SK-N-SH (cell line): ENCODE data around the gene WNT4. TPM values are rescaled to one million over a fixed set of nuclear protein-coding genes. Genes with fewer than 3 reads are reported as not detected.

Source experiments
- CTCF ChIA-PET: fragments of 300-600, 350-600 bp; formaldehyde crosslinking; extraction: SDS; loops from one replicate; lab custom pipeline; 2021; lab: Yijun Ruan, JAX
- POLR2A ChIA-PET: fragments of 350-600 bp; sonication (Branson Sonifier 250); formaldehyde crosslinking; extraction: SDS; loops from one replicate; lab custom pipeline; 2020; ENCODE audit warnings: antibody characterized with exemption, inconsistent platforms; lab: Yijun Ruan, JAX
- DNase-seq: peaks from one replicate; pipeline ENCODE4 v3.0.0; 2012
- H2AFZ ChIP-seq: fragments of 200-600 bp; sonication (generic); 2 replicates; pipeline ENCODE4 v1.8.1; 2016; ENCODE audit warnings: antibody characterized with exemption, mild to moderate bottlenecking, low read depth
- H3F3A ChIP-seq: fragments of 200-600 bp; sonication (generic); replicated peaks from 2 replicates; pipeline ENCODE3; 2016; ENCODE audit warnings: antibody characterized with exemption, mild to moderate bottlenecking; ENCODE audit not compliant: insufficient read depth
- H3K27ac ChIP-seq, 2 experiments: fragments of 200-500 bp in 1 of 2; fragments of 200-600 bp in 1 of 2; sonication (Bioruptor generic) in 1 of 2; sonication (generic), shearing (Covaris generic) in 1 of 2; 2 replicates each; pipeline versions ENCODE4 v1.5.1 to v1.6.1; 2014 to 2016; ENCODE audit warnings: low read depth in 2 of 2, inconsistent platforms in 1 of 2, low read length in 1 of 2, mild to moderate bottlenecking in 1 of 2, mixed read lengths in 1 of 2
- H3K27me3 ChIP-seq: fragments of 200-600 bp; sonication (generic), shearing (Covaris generic); 2 replicates; pipeline ENCODE4 v1.6.1; 2016; ENCODE audit warnings: mixed run types; ENCODE audit not compliant: insufficient read depth
- H3K36me3 ChIP-seq, 2 experiments: fragments of 200-500 bp in 1 of 2; fragments of 200-600 bp in 1 of 2; sonication (Bioruptor generic) in 1 of 2; sonication (generic) in 1 of 2; replicated peaks in 1 of 2; 2 replicates each; pipeline versions ENCODE3 to v1.5.1; 2014 to 2016; ENCODE audit warnings: low read length in 1 of 2, mild to moderate bottlenecking in 1 of 2; ENCODE audit not compliant: insufficient read depth in 2 of 2, control insufficient read depth in 1 of 2
- H3K4me1 ChIP-seq, 2 experiments: fragments of 200-500 bp in 1 of 2; fragments of 200-600 bp in 1 of 2; sonication (Bioruptor generic) in 1 of 2; sonication (generic), shearing (Covaris generic) in 1 of 2; 2 replicates each; pipeline versions ENCODE4 v1.5.1 to v1.6.1; 2014 to 2016; ENCODE audit warnings: low read depth in 1 of 2, low read length in 1 of 2, mixed run types in 1 of 2; ENCODE audit not compliant: insufficient read depth in 2 of 2, control insufficient read depth in 1 of 2
- H3K4me2 ChIP-seq: fragments of 200-600 bp; sonication (generic), shearing (Covaris generic); 2 replicates; pipeline ENCODE4 v1.6.1; 2017; ENCODE audit warnings: mixed run types
- H3K4me3 ChIP-seq, 2 experiments: fragments of 200-500 bp in 1 of 2; fragments of 200-600 bp in 1 of 2; sonication (Bioruptor generic) in 1 of 2; sonication (generic), shearing (Covaris generic) in 1 of 2; 2 replicates each; pipeline versions ENCODE4 v1.5.1 to v1.8.1; 2014 to 2016; ENCODE audit warnings: low read depth in 2 of 2, inconsistent platforms in 1 of 2, low read length in 1 of 2, mild to moderate bottlenecking in 1 of 2, mixed read lengths in 1 of 2, moderate library complexity in 1 of 2
- H3K79me2 ChIP-seq: fragments of 200-600 bp; sonication (generic); 2 replicates; pipeline ENCODE4 v1.8.1; 2017; ENCODE audit warnings: mild to moderate bottlenecking; ENCODE audit not compliant: insufficient read depth
- H3K9ac ChIP-seq: fragments of 200-600 bp; sonication (generic); 2 replicates; pipeline ENCODE4 v1.6.1; 2017; ENCODE audit warnings: mixed run types
- H3K9me2 ChIP-seq: fragments of 200-600 bp; sonication (generic); 2 replicates; pipeline ENCODE4 v1.6.1; 2017; ENCODE audit warnings: mixed run types
- H3K9me3 ChIP-seq: fragments of 200-600 bp; sonication (generic); 2 replicates; pipeline ENCODE4 v1.6.1; 2017; ENCODE audit warnings: mixed run types, mild to moderate bottlenecking, moderate library complexity
- H4K20me1 ChIP-seq: fragments of 200-600 bp; sonication (generic); 2 replicates; pipeline ENCODE4 v1.6.1; 2017; ENCODE audit warnings: mild to moderate bottlenecking, mixed run types; ENCODE audit not compliant: insufficient read depth
- CHD2 ChIP-seq: fragments of 150-350 bp; IDR thresholded peaks from 2 replicates; pipeline ENCODE4 v1.6.1; 2018; ENCODE audit warnings: low read length; ENCODE audit not compliant: partially characterized antibody
- GATA2 ChIP-seq: sonication (generic); formaldehyde crosslinking; IDR thresholded peaks from 2 replicates; pipeline ENCODE4 v1.5.0; 2020; ENCODE audit warnings: mild to moderate bottlenecking, missing genetic modification reagents
- NFIC ChIP-seq: IDR thresholded peaks from 2 replicates; pipeline ENCODE4 v1.4.0; 2012; ENCODE audit warnings: borderline replicate concordance
- NRF1 ChIP-seq: IDR thresholded peaks from 2 replicates; pipeline ENCODE4 v1.6.1; 2012; ENCODE audit warnings: low read depth, mild to moderate bottlenecking, low read length
- POLR2AphosphoS5 ChIP-seq: IDR thresholded peaks from 2 replicates; pipeline ENCODE4 v1.6.1; 2012; ENCODE audit warnings: low read depth, low read length
- RAD21 ChIP-seq: IDR thresholded peaks from 2 replicates; pipeline ENCODE4 v1.6.1; 2012; ENCODE audit warnings: mild to moderate bottlenecking, low read length
- RXRA ChIP-seq: IDR thresholded peaks from 2 replicates; pipeline ENCODE4 v1.4.0; 2012; ENCODE audit warnings: low read depth, mild to moderate bottlenecking, borderline replicate concordance
- SIN3A ChIP-seq: IDR thresholded peaks from 2 replicates; pipeline ENCODE4 v1.6.1; 2012; ENCODE audit warnings: low read depth, mild to moderate bottlenecking, low read length, moderate library complexity, borderline replicate concordance
- SMC3 ChIP-seq: IDR thresholded peaks from 2 replicates; pipeline ENCODE4 v1.6.1; 2012; ENCODE audit warnings: low read depth, low read length, improper control_type of control experiment
- TCF12 ChIP-seq: IDR thresholded peaks from 2 replicates; pipeline ENCODE4 v1.4.0; 2012
- WGBS: methylation state at CpG from one replicate; pipeline ENCODE4 v1.1.6; 2017; ENCODE audit warnings: low lambda C conversion rate; 5-methylcytosine and 5-hydroxymethylcytosine counted together
- polyA plus RNA-seq, 3 experiments: library from polyadenylated mRNA; depleted of rRNA; stranded (reverse); fragments of >200 nt; gene quantifications; 2 replicates each; pipeline ENCODE4 v1.2.3, GENCODE V29; 2012
- TF ChIP-seq, protein P1 (sequence below): IDR thresholded peaks from 2 replicates; pipeline ENCODE4 v1.4.0; 2012; ENCODE audit warnings: low read depth, borderline replicate concordance
- TF ChIP-seq, protein P2 (sequence below): IDR thresholded peaks from 2 replicates; pipeline ENCODE4 v1.4.0; 2012; ENCODE audit warnings: low read depth, borderline replicate concordance
- TF ChIP-seq, protein P3 (sequence below): fragments of 200-600 bp; sonication (generic); IDR thresholded peaks from 2 replicates; pipeline ENCODE4 v1.6.1; 2017; ENCODE audit warnings: antibody characterized with exemption, mild to moderate bottlenecking, moderate library complexity
- TF ChIP-seq, protein P4 (sequence below): fragments of 150-350 bp; IDR thresholded peaks from 2 replicates; pipeline ENCODE4 v1.6.1; 2016; ENCODE audit warnings: mild to moderate bottlenecking, low read depth, low read length
- TF ChIP-seq, protein P5 (sequence below): IDR thresholded peaks from 2 replicates; pipeline ENCODE4 v1.6.1; 2012; ENCODE audit warnings: mild to moderate bottlenecking, low read depth, low read length, moderate library complexity
- TF ChIP-seq, protein P6 (sequence below): IDR thresholded peaks from 2 replicates; pipeline ENCODE4 v1.4.0; 2012; ENCODE audit warnings: low read depth
- TF ChIP-seq, protein P7 (sequence below): fragments of 150-350 bp; IDR thresholded peaks from 2 replicates; pipeline ENCODE4 v1.6.1; 2017; ENCODE audit warnings: antibody characterized with exemption, low read length, low read depth, borderline replicate concordance

WNT4 gene
- polyA plus RNA-seq, 1 of the 3 experiments (the other 2 are of a cell fraction), result 0.03 TPM

DNA sequence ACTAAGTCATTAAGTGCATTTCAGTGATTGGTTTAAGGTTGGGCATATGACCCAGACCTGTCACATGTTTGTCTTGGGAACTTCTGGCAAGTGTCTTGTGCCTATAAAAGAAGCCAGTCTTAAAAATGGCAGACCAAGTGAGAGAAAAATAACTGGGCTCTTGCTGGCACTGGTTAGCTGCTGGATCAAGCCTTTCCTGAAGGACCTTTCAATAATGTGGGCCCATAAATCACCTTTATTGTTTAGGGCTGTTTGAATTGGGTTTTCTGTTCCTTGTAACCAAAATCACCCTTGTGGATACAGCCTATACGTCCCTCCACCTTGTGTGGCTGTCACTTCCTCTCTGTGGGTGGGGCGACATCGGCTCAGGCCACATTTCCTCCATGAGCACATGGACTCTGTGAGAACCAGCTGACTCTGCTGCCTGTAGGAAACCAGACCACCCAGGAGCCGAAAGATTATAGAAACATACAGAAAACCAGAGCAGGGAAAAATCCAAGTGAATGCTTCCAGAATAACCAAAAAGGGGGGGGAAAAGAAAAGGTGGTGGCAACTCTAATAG, 25.6 kb upstream of the WNT4 start:
- no peaks in the 10 kb centered on the region for H3F3A ChIP-seq
- H3K4me3 ChIP-seq, result no peak overlapping the region
- H3K79me2 ChIP-seq, result no peaks in the 10 kb centered on the region
- peaks cover 0 to 10% of the 10 kb centered on the region in 2 experiments; a peak in 1 of 4 replicates for H3K4me1 ChIP-seq
- 37% methylated on average over 4 of the region's 4 CpGs for WGBS
- no peak overlapping the region for H3K4me2 ChIP-seq
- no peaks in the 10 kb centered on the region; the same call in 1 of the 2 replicates for H3K27me3 ChIP-seq
- no peaks in the 10 kb centered on the region for H4K20me1 ChIP-seq
- H2AFZ ChIP-seq, result no peak overlapping the region
- no peaks in the 10 kb centered on the region for H3K9me3 ChIP-seq
- POLR2A ChIA-PET, result no interaction called here
- CTCF ChIA-PET, result no interaction called here
- DNase-seq, result no peak
- H3K9ac ChIP-seq, result no peak overlapping the region
- H3K27ac ChIP-seq, result no peak overlapping the region
- H3K36me3 ChIP-seq, result no peaks in the 10 kb centered on the region
- H3K9me2 ChIP-seq, result no peaks in the 10 kb centered on the region
- TF ChIP-seq CHD2 (no peak), GATA2 (no peak), SIN3A (no peak), NRF1 (no peak), NFIC (no peak), SMC3 (no peak), RXRA (no peak), POLR2AphosphoS5 (no peak), RAD21 (no peak), TCF12 (no peak)
- TF ChIP-seq, protein P1, sequence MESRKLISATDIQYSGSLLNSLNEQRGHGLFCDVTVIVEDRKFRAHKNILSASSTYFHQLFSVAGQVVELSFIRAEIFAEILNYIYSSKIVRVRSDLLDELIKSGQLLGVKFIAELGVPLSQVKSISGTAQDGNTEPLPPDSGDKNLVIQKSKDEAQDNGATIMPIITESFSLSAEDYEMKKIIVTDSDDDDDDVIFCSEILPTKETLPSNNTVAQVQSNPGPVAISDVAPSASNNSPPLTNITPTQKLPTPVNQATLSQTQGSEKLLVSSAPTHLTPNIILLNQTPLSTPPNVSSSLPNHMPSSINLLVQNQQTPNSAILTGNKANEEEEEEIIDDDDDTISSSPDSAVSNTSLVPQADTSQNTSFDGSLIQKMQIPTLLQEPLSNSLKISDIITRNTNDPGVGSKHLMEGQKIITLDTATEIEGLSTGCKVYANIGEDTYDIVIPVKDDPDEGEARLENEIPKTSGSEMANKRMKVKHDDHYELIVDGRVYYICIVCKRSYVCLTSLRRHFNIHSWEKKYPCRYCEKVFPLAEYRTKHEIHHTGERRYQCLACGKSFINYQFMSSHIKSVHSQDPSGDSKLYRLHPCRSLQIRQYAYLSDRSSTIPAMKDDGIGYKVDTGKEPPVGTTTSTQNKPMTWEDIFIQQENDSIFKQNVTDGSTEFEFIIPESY, result no peak
- TF ChIP-seq, protein P2, sequence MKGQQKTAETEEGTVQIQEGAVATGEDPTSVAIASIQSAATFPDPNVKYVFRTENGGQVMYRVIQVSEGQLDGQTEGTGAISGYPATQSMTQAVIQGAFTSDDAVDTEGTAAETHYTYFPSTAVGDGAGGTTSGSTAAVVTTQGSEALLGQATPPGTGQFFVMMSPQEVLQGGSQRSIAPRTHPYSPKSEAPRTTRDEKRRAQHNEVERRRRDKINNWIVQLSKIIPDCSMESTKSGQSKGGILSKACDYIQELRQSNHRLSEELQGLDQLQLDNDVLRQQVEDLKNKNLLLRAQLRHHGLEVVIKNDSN, result no peak
- TF ChIP-seq, protein P3, sequence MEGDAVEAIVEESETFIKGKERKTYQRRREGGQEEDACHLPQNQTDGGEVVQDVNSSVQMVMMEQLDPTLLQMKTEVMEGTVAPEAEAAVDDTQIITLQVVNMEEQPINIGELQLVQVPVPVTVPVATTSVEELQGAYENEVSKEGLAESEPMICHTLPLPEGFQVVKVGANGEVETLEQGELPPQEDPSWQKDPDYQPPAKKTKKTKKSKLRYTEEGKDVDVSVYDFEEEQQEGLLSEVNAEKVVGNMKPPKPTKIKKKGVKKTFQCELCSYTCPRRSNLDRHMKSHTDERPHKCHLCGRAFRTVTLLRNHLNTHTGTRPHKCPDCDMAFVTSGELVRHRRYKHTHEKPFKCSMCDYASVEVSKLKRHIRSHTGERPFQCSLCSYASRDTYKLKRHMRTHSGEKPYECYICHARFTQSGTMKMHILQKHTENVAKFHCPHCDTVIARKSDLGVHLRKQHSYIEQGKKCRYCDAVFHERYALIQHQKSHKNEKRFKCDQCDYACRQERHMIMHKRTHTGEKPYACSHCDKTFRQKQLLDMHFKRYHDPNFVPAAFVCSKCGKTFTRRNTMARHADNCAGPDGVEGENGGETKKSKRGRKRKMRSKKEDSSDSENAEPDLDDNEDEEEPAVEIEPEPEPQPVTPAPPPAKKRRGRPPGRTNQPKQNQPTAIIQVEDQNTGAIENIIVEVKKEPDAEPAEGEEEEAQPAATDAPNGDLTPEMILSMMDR, result no peak
- TF ChIP-seq, protein P4, sequence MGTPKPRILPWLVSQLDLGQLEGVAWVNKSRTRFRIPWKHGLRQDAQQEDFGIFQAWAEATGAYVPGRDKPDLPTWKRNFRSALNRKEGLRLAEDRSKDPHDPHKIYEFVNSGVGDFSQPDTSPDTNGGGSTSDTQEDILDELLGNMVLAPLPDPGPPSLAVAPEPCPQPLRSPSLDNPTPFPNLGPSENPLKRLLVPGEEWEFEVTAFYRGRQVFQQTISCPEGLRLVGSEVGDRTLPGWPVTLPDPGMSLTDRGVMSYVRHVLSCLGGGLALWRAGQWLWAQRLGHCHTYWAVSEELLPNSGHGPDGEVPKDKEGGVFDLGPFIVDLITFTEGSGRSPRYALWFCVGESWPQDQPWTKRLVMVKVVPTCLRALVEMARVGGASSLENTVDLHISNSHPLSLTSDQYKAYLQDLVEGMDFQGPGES, result no peak
- TF ChIP-seq, protein P5, sequence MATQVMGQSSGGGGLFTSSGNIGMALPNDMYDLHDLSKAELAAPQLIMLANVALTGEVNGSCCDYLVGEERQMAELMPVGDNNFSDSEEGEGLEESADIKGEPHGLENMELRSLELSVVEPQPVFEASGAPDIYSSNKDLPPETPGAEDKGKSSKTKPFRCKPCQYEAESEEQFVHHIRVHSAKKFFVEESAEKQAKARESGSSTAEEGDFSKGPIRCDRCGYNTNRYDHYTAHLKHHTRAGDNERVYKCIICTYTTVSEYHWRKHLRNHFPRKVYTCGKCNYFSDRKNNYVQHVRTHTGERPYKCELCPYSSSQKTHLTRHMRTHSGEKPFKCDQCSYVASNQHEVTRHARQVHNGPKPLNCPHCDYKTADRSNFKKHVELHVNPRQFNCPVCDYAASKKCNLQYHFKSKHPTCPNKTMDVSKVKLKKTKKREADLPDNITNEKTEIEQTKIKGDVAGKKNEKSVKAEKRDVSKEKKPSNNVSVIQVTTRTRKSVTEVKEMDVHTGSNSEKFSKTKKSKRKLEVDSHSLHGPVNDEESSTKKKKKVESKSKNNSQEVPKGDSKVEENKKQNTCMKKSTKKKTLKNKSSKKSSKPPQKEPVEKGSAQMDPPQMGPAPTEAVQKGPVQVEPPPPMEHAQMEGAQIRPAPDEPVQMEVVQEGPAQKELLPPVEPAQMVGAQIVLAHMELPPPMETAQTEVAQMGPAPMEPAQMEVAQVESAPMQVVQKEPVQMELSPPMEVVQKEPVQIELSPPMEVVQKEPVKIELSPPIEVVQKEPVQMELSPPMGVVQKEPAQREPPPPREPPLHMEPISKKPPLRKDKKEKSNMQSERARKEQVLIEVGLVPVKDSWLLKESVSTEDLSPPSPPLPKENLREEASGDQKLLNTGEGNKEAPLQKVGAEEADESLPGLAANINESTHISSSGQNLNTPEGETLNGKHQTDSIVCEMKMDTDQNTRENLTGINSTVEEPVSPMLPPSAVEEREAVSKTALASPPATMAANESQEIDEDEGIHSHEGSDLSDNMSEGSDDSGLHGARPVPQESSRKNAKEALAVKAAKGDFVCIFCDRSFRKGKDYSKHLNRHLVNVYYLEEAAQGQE, result no peak
- TF ChIP-seq, protein P6, sequence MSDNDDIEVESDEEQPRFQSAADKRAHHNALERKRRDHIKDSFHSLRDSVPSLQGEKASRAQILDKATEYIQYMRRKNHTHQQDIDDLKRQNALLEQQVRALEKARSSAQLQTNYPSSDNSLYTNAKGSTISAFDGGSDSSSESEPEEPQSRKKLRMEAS, result no peak
- TF ChIP-seq, protein P7, sequence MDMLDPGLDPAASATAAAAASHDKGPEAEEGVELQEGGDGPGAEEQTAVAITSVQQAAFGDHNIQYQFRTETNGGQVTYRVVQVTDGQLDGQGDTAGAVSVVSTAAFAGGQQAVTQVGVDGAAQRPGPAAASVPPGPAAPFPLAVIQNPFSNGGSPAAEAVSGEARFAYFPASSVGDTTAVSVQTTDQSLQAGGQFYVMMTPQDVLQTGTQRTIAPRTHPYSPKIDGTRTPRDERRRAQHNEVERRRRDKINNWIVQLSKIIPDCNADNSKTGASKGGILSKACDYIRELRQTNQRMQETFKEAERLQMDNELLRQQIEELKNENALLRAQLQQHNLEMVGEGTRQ, result no peak
